Activated CD8-positive, alpha-beta memory T cell treated with anti-CD3 and anti-CD28 coated beads, Interleukin-2, amount 10 ng/mL, durations not matched to agents 7 days and 5 days (primary cell): Measurements from ENCODE around the gene PHF20. TPM values are rescaled to one million over a fixed set of nuclear protein-coding genes. Genes with fewer than 3 reads are reported as not detected.
"Not testable (repeated sequence)": the region's sequence is repeated elsewhere in the genome, so short reads cannot be mapped to it uniquely, and the experiment has no call there.

Experiments
- ATAC-seq: fragments of 150-1000 bp; cut with Tn5 transposase; one replicate; pipeline ENCODE4 v1.10.0; 2021; ENCODE audit warnings: moderate library complexity
- CTCF ChIA-PET: fragments of 350-600 bp; sonication (Branson Sonifier 250); formaldehyde crosslinking; loops from one replicate; lab custom pipeline; 2021; ENCODE audit warnings: antibody characterized with exemption; lab: Charles Lee
- DNase-seq: peaks from one replicate; pipeline ENCODE4 v3.0.0-alpha.2; 2020
- H3K27ac Mint-ChIP-seq: one replicate; pipeline ENCODE4 v1.8.0; 2021; ENCODE audit warnings: mild to moderate bottlenecking, mixed read lengths
- H3K27me3 Mint-ChIP-seq: one replicate; pipeline ENCODE4 v1.8.0; 2021; ENCODE audit warnings: mixed read lengths
- H3K36me3 Mint-ChIP-seq: one replicate; pipeline ENCODE4 v1.8.0; 2021; ENCODE audit warnings: mild to moderate bottlenecking, mixed read lengths
- H3K4me1 Mint-ChIP-seq: one replicate; pipeline ENCODE4 v1.8.0; 2021; ENCODE audit warnings: mixed read lengths
- H3K4me3 Mint-ChIP-seq: one replicate; pipeline ENCODE4 v1.8.0; 2021; ENCODE audit warnings: mild to moderate bottlenecking, moderate library complexity, mixed read lengths
- H3K9me3 Mint-ChIP-seq: one replicate; pipeline ENCODE4 v1.8.0; 2022; ENCODE audit warnings: low read depth, mixed read lengths
- total RNA-seq, 2 experiments: library from RNA; stranded (reverse); gene quantifications; one replicate each; pipeline ENCODE4 v1.2.3, GENCODE V29; 2021

The PHF20 gene
- total RNA-seq, 2 experiments from 2014 or later: 50.8 to 52.4 TPM

- CTCF ChIA-PET: interaction anchor here (0.6 to 3.0 kb wide), 8 partner anchors 9 to 293 kb away, joined by 3 to 11 read pairs (median 4); partner anchors contain the start of genes PHF20 and SCAND1
- H3K27ac Mint-ChIP-seq: peak overlapping the region; percentile 8
- no peaks in the 10 kb centered on the region for H3K9me3 Mint-ChIP-seq
- no peak overlapping the region for H3K4me3 Mint-ChIP-seq
- ATAC-seq: peak; percentile 98
- DNase-seq: peak; percentile 61
- H3K4me1 Mint-ChIP-seq: peaks cover 22% of the 10 kb centered on the region
- peaks cover 6% of the 10 kb centered on the region for H3K36me3 Mint-ChIP-seq
- no peaks in the 10 kb centered on the region for H3K27me3 Mint-ChIP-seq
Observed at GRCh38 chr20:35893942-35894341, 122.1 kb downstream of the PHF20 start.

GRCh38 chr20:35895516-35895915, 123.7 kb downstream of the PHF20 start:
- H3K27me3 Mint-ChIP-seq, H3K9me3 Mint-ChIP-seq, ATAC-seq, H3K27ac Mint-ChIP-seq, DNase-seq, H3K4me3 Mint-ChIP-seq: not testable (repeated sequence)
- Mint-ChIP-seq H3K4me1 (peaks cover 22% of the 10 kb centered on the region), H3K36me3 (peaks cover 12% of the 10 kb centered on the region)
- CTCF ChIA-PET: interaction anchor here (1.2 kb wide), 1 partner anchor 13 kb away, joined by 4 read pairs; no protein-coding TSS in a partner anchor

GRCh38 chr20:35899064-35899463, 127.2 kb downstream of the PHF20 start:
- Mint-ChIP-seq H3K27me3 (no peaks in the 10 kb centered on the region), H3K9me3 (no peaks in the 10 kb centered on the region), H3K36me3 (peaks cover 29% of the 10 kb centered on the region), H3K4me3 (no peak overlapping the region), H3K27ac (no peak overlapping the region), H3K4me1 (peaks cover 7% of the 10 kb centered on the region)
- CTCF ChIA-PET: no interaction called here
- ATAC-seq (no peak), DNase-seq (no peak)

- H3K4me1 Mint-ChIP-seq, H3K4me3 Mint-ChIP-seq, CTCF ChIA-PET, H3K27ac Mint-ChIP-seq, ATAC-seq, H3K27me3 Mint-ChIP-seq, H3K9me3 Mint-ChIP-seq, DNase-seq: not testable (repeated sequence)
- H3K36me3 Mint-ChIP-seq: peaks cover 36% of the 10 kb centered on the region
Observed at GRCh38 chr20:35901230-35901629, 129.4 kb downstream of the PHF20 start.

- Mint-ChIP-seq H3K9me3 (no peaks in the 10 kb centered on the region), H3K27me3 (no peaks in the 10 kb centered on the region), H3K27ac (no peak overlapping the region), H3K4me1 (no peaks in the 10 kb centered on the region), H3K4me3 (no peak overlapping the region), H3K36me3 (peaks cover 35% of the 10 kb centered on the region)
- CTCF ChIA-PET: interaction anchor here (1.1 kb wide), 1 partner anchor 46 kb away, joined by 3 read pairs; no protein-coding TSS in a partner anchor
- ATAC-seq (no peak), DNase-seq (no peak)
Observed at GRCh38 chr20:35901678-35902544, 130.1 kb downstream of the PHF20 start.

GRCh38 chr20:35902545-35902941, 130.7 kb downstream of the PHF20 start:
- ATAC-seq: no peak
- CTCF ChIA-PET: interaction anchor here (1.1 kb wide), 1 partner anchor 45 kb away, joined by 3 read pairs; no protein-coding TSS in a partner anchor
- H3K36me3 Mint-ChIP-seq: peaks cover 35% of the 10 kb centered on the region

GRCh38 chr20:35903843-35904242, 132.0 kb downstream of the PHF20 start:
- H3K27me3 Mint-ChIP-seq: no peaks in the 10 kb centered on the region
- no peak overlapping the region for H3K27ac Mint-ChIP-seq
- no peak overlapping the region for H3K4me3 Mint-ChIP-seq
- CTCF ChIA-PET: no interaction called here
- no peak for ATAC-seq
- H3K9me3 Mint-ChIP-seq: no peaks in the 10 kb centered on the region
- peaks cover 9% of the 10 kb centered on the region for H3K4me1 Mint-ChIP-seq
- no peak for DNase-seq
- peaks cover 42% of the 10 kb centered on the region for H3K36me3 Mint-ChIP-seq

More at GRCh38 chr20:35902545-35902941, 130.7 kb downstream of the PHF20 start:
- no peaks in the 10 kb centered on the region for H3K4me1 Mint-ChIP-seq
- no peaks in the 10 kb centered on the region for H3K9me3 Mint-ChIP-seq
- no peak overlapping the region for H3K4me3 Mint-ChIP-seq
- DNase-seq: no peak
- no peaks in the 10 kb centered on the region for H3K27me3 Mint-ChIP-seq
- no peak overlapping the region for H3K27ac Mint-ChIP-seq

GRCh38 chr20:35904982-35905663, 133.3 kb downstream of the PHF20 start:
- peaks cover 19% of the 10 kb centered on the region for H3K4me1 Mint-ChIP-seq
- ATAC-seq (no peak), DNase-seq (no peak)
- no peaks in the 10 kb centered on the region for H3K9me3 Mint-ChIP-seq
- peaks cover 36% of the 10 kb centered on the region for H3K36me3 Mint-ChIP-seq
- H3K27ac Mint-ChIP-seq: no peak overlapping the region
- no peak overlapping the region for H3K4me3 Mint-ChIP-seq
- CTCF ChIA-PET: no interaction called here
- H3K27me3 Mint-ChIP-seq: no peaks in the 10 kb centered on the region

- no peak overlapping the region for H3K4me3 Mint-ChIP-seq
- CTCF ChIA-PET: no interaction called here
- peaks cover 19% of the 10 kb centered on the region for H3K4me1 Mint-ChIP-seq
- DNase-seq (no peak), ATAC-seq (no peak)
- H3K27me3 Mint-ChIP-seq: no peaks in the 10 kb centered on the region
- no peaks in the 10 kb centered on the region for H3K9me3 Mint-ChIP-seq
- peaks cover 33% of the 10 kb centered on the region for H3K36me3 Mint-ChIP-seq
- H3K27ac Mint-ChIP-seq: no peak overlapping the region
Observed at GRCh38 chr20:35907017-35907701, 135.3 kb downstream of the PHF20 start.

- CTCF ChIA-PET: no interaction called here
- no peak for DNase-seq
- H3K4me3 Mint-ChIP-seq: no peak overlapping the region
- no peaks in the 10 kb centered on the region for H3K27me3 Mint-ChIP-seq
- ATAC-seq: no peak
- H3K4me1 Mint-ChIP-seq: peaks cover 21% of the 10 kb centered on the region
- H3K9me3 Mint-ChIP-seq: no peaks in the 10 kb centered on the region
- peaks cover 35% of the 10 kb centered on the region for H3K36me3 Mint-ChIP-seq
- H3K27ac Mint-ChIP-seq: no peak overlapping the region
Observed at GRCh38 chr20:35908007-35908406, 136.2 kb downstream of the PHF20 start.

- Mint-ChIP-seq H3K27ac (no peak overlapping the region), H3K9me3 (no peaks in the 10 kb centered on the region), H3K4me1 (peaks cover 29% of the 10 kb centered on the region), H3K36me3 (peaks cover 35% of the 10 kb centered on the region), H3K4me3 (no peak overlapping the region), H3K27me3 (no peaks in the 10 kb centered on the region)
- DNase-seq (no peak), ATAC-seq (no peak)
- CTCF ChIA-PET: interaction anchor here (0.6 to 1.1 kb wide), 3 partner anchors 13 to 813 kb away, joined by 3 to 4 read pairs (median 3); no protein-coding TSS in a partner anchor
Observed at GRCh38 chr20:35909176-35909575, 137.4 kb downstream of the PHF20 start.

- peaks cover 29% of the 10 kb centered on the region for H3K4me1 Mint-ChIP-seq
- ATAC-seq (no peak), DNase-seq (no peak)
- H3K4me3 Mint-ChIP-seq: no peak overlapping the region
- peaks cover 33% of the 10 kb centered on the region for H3K36me3 Mint-ChIP-seq
- H3K27ac Mint-ChIP-seq: no peak overlapping the region
- H3K9me3 Mint-ChIP-seq: no peaks in the 10 kb centered on the region
- CTCF ChIA-PET: interaction anchor here (1.1 kb wide), 1 partner anchor 67 kb away, joined by 3 read pairs; no protein-coding TSS in a partner anchor
- H3K27me3 Mint-ChIP-seq: no peaks in the 10 kb centered on the region
Observed at GRCh38 chr20:35909796-35910195, 138.0 kb downstream of the PHF20 start.

- CTCF ChIA-PET: no interaction called here
- DNase-seq (no peak), ATAC-seq (no peak)
- Mint-ChIP-seq H3K27me3 (no peaks in the 10 kb centered on the region), H3K9me3 (no peaks in the 10 kb centered on the region), H3K36me3 (peaks cover 31% of the 10 kb centered on the region), H3K27ac (no peak overlapping the region), H3K4me3 (no peak overlapping the region), H3K4me1 (peaks cover 29% of the 10 kb centered on the region)
Observed at GRCh38 chr20:35910254-35910653, 138.4 kb downstream of the PHF20 start.
